ENCODE data around the gene TOMM20.
"Not testable (repeated sequence)": the region's sequence is repeated elsewhere in the genome, so short reads cannot be mapped to it uniquely, and the experiment has no call there.

Gene TOMM20

GRCh38 chr1:235077571-235078479 lies 50.8 kb downstream of the TOMM20 start:
- DNase-seq, result peak; percentile 95

- DNase-seq, result peak; percentile 37
These were observed 51.5 kb downstream of the TOMM20 start for GRCh38 chr1:235077163-235077540.

DNA sequence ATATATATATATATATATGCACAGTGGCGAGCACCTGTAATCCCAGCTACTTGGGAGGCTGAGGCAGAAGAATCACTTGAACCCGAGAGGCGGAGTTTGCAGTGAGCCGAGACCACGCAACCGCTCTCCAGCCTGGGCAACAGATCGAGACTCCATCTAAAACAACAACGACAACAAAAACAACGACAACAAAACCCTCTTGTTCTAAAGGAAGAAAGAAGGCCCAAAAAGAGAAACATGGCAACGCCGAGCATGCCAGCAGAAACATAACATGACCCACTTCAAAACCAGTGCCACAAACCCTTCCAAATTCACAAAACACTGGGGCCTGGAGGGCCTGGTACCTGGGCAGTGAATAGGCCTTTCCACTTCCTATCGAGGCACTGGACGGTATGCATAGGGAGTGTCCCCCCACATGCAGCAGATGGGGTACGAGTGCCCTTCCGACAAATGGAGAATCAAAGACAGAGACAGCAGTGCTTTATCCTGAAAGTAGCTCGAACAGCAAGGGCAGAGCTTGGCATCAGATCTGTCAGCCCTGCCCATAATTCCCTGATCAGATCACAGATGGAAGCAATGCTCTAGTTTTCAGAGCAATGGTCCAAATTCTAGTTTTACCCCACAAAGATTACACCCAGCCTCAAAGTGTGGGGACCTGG lies 52.0 kb downstream of the TOMM20 start:
- no peak for DNase-seq

DNA sequence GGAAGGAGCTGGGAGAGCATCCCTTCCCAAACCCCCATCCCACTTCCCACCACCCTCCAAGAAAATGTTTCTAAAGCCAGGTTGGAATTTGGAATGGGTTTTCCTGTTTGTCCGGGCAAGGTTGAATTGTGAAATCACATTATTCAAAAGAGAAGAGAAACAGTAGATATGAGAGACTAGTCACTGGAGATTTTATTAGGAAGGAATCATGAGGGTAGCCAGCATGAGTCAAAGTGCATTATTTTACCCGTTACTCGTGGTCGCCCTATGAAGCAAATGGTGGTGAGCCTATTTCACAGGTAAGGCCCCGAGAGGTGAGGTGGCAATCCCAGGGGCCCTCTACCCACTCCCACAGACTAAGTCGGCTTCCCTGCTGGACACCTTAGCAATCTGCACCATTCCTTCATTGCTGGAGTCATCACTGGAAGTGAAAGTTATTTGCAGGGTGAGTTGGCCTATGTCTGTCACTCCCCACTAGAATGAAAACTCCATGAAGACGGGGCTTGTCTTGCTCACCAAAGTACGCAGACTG lies 52.8 kb downstream of the TOMM20 start:
- DNase-seq, result no peak

GRCh38 chr1:235075048-235075776 lies 53.4 kb downstream of the TOMM20 start:
- DNase-seq, result peak; percentile 80

- peak; percentile 77 for DNase-seq
These were observed 54.1 kb downstream of the TOMM20 start for GRCh38 chr1:235074523-235075047.

- DNase-seq, result no peak
These were observed 54.6 kb downstream of the TOMM20 start for GRCh38 chr1:235073968-235074522.

- no peak for DNase-seq
These were observed 55.2 kb downstream of the TOMM20 start for GRCh38 chr1:235073331-235073967.

- DNase-seq, result not testable (repeated sequence)
These were observed 56.1 kb downstream of the TOMM20 start for GRCh38 chr1:235072577-235072976.

DNA sequence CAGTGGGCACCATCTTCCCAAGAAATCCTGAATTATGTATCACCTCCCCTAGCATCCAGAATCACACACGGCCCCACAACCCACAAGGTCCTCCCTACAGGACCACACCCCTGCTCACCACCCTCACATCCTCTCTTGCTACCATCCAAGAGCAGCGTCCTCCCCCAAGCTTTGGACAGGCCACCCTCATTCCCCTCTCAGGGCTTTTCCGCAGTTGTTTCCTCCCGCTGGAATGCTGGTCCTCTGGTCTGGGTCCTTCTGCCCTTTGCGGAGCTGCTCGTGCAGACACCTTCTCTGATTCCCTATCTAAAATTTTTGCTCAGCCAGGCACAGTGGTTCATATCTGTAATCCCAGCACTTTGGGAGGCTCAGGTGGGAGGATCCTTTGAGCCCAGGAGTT lies 56.5 kb downstream of the TOMM20 start:
- no peak for DNase-seq

DNA sequence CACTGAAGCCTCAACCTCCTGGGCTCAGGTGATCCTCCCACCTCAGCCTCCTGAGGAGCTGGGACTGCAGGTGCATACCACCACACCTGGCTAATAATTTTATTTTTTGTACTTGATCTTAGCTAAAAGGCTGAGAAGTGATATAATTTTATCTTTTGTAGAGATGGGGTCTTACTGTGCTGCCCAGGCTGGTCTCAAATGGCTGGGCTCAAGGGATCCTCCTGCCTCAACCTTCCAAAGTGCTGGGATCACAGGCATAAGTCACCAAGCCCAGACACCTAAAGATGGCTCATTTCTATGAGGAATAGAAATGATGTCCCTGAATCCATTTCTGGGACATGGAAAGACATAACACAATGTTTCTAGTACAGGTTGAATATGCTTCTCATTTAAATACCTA lies 57.8 kb downstream of the TOMM20 start:
- no peak for DNase-seq

- no peak for DNase-seq
These were observed 58.8 kb downstream of the TOMM20 start for GRCh38 chr1:235069577-235070563.

DNA sequence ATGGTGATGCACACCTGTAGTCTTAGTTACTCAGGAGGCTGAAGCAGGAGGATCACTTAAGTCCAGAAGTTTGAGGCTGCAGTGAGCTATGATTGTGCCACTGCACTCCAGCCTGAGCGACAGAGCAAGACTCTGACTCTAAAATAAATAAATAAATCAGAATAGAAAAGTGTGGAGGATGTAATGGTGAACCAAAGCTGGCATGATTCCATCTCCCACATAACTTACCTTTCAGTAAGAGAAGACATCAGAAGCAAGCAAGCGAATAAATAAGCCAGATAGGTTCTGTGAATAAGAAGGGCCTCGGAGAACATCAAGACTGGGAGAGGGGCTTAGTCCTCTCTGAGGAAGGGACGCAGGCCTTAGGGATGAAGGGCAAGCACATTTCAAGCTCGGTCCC lies 59.5 kb downstream of the TOMM20 start:
- DNase-seq, result no peak

DNA sequence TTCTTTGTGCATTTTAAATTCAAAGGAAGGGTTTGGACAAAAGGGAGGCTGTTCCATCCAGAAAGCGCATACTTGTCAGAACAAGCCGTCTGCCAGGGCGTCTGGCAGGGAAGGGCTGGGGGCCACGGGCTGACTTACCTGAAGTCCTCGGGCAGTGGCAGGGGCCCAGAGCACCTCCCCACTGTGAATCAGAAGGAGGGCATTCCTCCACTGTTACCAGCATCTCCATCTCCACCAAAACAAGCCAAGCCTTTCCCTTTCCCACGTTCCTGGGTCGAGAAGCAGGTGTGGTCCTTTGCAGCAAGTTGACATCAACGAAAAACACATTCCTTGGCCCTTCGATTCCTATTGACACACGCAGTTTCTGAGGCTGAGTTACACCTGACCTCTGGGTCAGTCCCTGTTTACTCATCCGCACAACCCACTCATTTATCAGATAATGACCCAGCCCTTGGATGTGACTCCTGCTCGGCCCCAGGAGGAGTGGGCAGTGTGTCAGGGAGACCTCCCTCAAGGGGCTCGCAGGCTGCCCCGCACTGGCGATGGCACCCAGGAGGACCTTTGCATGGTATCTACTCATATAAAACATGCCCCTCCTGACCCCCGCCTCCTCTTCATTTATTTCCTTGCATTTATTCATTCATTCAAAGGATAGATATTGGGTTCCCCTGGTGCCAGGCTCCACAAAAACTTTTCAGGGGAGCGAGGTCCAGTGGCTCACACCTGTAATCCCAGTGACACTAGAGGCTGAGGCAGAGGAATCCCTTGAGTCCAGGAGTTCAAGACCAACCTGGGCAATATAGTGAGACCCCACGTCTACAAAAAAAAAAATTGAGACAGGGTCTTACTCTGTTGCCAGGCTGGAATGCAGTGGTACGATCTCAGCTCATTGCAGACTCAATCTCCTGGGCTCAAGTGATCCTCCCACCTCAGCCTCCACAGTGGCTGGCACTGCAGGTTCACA lies 60.2 kb downstream of the TOMM20 start:
- no peak for DNase-seq

DNA sequence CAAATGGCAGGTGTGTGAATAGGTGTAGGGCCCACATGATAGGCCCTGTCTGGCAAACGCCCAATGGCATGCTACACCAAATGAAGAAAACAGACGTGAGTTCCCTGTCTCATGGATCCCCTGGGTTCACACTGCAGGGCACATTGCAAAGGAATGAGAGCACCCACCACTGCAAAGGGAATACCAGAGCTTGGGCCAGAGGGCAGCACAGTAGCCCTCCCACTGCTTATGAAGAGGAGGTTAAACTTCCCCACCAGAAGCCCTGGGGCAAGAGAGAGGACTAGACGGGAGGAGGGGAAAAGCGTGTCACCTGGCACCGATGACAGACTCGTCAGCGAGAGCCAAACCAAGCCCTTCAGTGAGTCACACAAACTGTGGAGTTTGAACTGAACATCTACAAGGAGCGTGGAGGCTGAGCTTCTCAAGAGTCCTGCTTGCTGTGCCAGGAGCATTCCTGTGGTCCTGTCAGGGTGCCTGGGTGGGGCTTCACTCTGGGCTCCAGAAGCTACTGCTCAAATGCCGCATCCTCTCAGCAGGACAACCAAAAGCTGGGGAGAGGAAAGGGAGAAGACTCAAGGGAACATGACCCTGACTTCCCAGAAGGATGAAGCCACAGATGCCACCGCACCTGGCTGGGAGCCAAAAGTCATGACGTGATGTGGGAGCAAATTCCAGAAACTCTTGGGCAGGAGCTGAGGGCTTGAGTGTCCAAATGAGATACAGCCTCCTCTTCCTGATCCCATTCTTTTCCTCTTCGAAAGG lies 61.1 kb downstream of the TOMM20 start:
- peak; percentile 77 for DNase-seq

DNA sequence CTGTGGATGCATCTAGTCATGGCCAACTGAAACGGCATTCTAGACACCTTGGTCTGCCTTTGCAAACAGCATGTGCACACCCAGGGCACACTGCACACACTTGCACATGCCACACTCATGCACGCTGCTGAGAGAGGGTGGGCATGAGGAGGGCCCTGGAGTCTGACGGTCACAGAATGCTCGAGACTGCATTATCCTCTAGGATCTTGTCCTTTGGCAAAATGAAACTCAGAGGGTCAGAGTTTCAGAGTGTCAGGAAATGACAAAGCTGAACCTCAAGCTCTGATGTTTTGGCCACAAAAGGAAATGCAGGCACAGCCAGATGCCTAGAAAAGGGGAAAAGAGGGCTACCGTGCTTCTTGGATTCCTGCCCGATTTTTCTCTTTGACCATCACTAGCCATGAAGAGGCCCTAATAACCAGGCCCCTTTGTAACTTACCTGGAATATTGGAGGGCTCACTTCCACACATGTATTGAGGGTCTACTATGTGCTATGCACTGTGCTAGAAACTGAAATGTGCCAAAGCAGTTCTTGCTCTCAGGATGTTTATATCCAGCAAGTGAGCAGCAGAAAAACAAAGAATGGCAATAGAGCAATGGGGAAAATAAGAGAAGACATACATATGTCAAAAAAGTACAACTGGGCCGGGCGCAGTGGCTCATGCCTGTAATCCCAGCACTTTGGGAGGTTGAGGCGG lies 65.4 kb downstream of the TOMM20 start:
- DNase-seq, result peak; percentile 70

- no peak for DNase-seq
These were observed 67.8 kb downstream of the TOMM20 start for GRCh38 chr1:235060607-235061470.
